Stimulated activated CD4-positive, alpha-beta T cell treated with anti-CD3 and anti-CD28 coated beads, Interleukin-12 subunit alpha, Interleukin-12 subunit beta, amount 100 ng/mL, for 24 hours (primary cell): ENCODE results near the gene TGM1.
"Not testable (repeated sequence)": the region's sequence is repeated elsewhere in the genome, so short reads cannot be mapped to it uniquely, and the experiment has no call there.

ENCODE experiments used
- DNase-seq, 2 experiments: peaks; one replicate each; pipeline ENCODE4 v3.0.0-alpha.2; 2020; ENCODE audit warnings: low read depth in 2 of 2

Gene TGM1

GRCh38 chr14:24254630-24255392 is 8.2 kb downstream of the TGM1 start:
- DNase-seq, result no peak

- no peak for DNase-seq
Measured at GRCh38 chr14:24253936-24254335, 9.0 kb downstream of the TGM1 start.

- DNase-seq, result no peak
Measured at GRCh38 chr14:24252289-24253124, 10.5 kb downstream of the TGM1 start.

GRCh38 chr14:24251880-24252288 is 11.1 kb downstream of the TGM1 start:
- no peak for DNase-seq

GRCh38 chr14:24250354-24250753 is 12.6 kb downstream of the TGM1 start:
- no peak for DNase-seq

GRCh38 chr14:24249230-24250021 is 13.6 kb downstream of the TGM1 start:
- DNase-seq, result no peak

- DNase-seq, result no peak
Measured at GRCh38 chr14:24247422-24247821, 15.6 kb downstream of the TGM1 start.

GRCh38 chr14:24246765-24247212 is 16.2 kb downstream of the TGM1 start:
- no peak for DNase-seq

GRCh38 chr14:24245350-24245749 is 17.6 kb downstream of the TGM1 start:
- not testable (repeated sequence) for DNase-seq

GRCh38 chr14:24243336-24243836 is 19.6 kb downstream of the TGM1 start:
- DNase-seq, result peak in 1 of 2 experiments; percentile 12

GRCh38 chr14:24241829-24242443 is 21.0 kb downstream of the TGM1 start:
- peak; percentile 87 to 92 for DNase-seq

GRCh38 chr14:24240110-24240918 is 22.7 kb downstream of the TGM1 start:
- no peak for DNase-seq

GRCh38 chr14:24238527-24239037 is 24.4 kb downstream of the TGM1 start:
- no peak for DNase-seq

- DNase-seq, result no peak
Measured at GRCh38 chr14:24238123-24238522, 24.9 kb downstream of the TGM1 start.

GRCh38 chr14:24237463-24237955 is 25.5 kb downstream of the TGM1 start:
- no peak for DNase-seq

GRCh38 chr14:24236689-24237462 is 26.1 kb downstream of the TGM1 start:
- no peak for DNase-seq

GRCh38 chr14:24235804-24236688 is 26.9 kb downstream of the TGM1 start:
- no peak for DNase-seq
